ENCODE measurements around the gene ANKRD11.

The ANKRD11 gene

GRCh38 chr16:89323120-89323960 lies 167.0 kb downstream of the ANKRD11 start:
- no peak for FAIRE-seq

- FAIRE-seq, result no peak
Observed at GRCh38 chr16:89322321-89323119, 167.8 kb downstream of the ANKRD11 start.

GRCh38 chr16:89320782-89321501 lies 169.4 kb downstream of the ANKRD11 start:
- FAIRE-seq, result no peak

- FAIRE-seq, result no peak
Observed at GRCh38 chr16:89319886-89320781, 170.2 kb downstream of the ANKRD11 start.

- no peak for FAIRE-seq
Observed at GRCh38 chr16:89319631-89319885, 170.8 kb downstream of the ANKRD11 start.

- FAIRE-seq, result no peak
Observed at GRCh38 chr16:89318871-89319630, 171.3 kb downstream of the ANKRD11 start.

GRCh38 chr16:89318430-89318758 lies 172.0 kb downstream of the ANKRD11 start:
- FAIRE-seq, result no peak

GRCh38 chr16:89317729-89318429 lies 172.5 kb downstream of the ANKRD11 start:
- FAIRE-seq, result no peak

- no peak for FAIRE-seq
Observed at GRCh38 chr16:89317101-89317671, 173.2 kb downstream of the ANKRD11 start.

GRCh38 chr16:89316701-89317100 lies 173.7 kb downstream of the ANKRD11 start:
- FAIRE-seq, result no peak

GRCh38 chr16:89315791-89316581 lies 174.4 kb downstream of the ANKRD11 start:
- no peak for FAIRE-seq

GRCh38 chr16:89315271-89315670 lies 175.1 kb downstream of the ANKRD11 start:
- no peak for FAIRE-seq

GRCh38 chr16:89314854-89315253 lies 175.5 kb downstream of the ANKRD11 start:
- FAIRE-seq, result no peak

GRCh38 chr16:89314357-89314756 lies 176.0 kb downstream of the ANKRD11 start:
- no peak for FAIRE-seq

- no peak for FAIRE-seq
Observed at GRCh38 chr16:89313583-89313982, 176.8 kb downstream of the ANKRD11 start.

GRCh38 chr16:89312598-89313299 lies 177.6 kb downstream of the ANKRD11 start:
- no peak for FAIRE-seq

GRCh38 chr16:89312194-89312593 lies 178.2 kb downstream of the ANKRD11 start:
- FAIRE-seq, result no peak

GRCh38 chr16:89311636-89312035 lies 178.7 kb downstream of the ANKRD11 start:
- FAIRE-seq, result no peak

GRCh38 chr16:89309438-89310122 lies 180.8 kb downstream of the ANKRD11 start:
- FAIRE-seq, result no peak
